IMR-90 (cell line): ENCODE measurements around the gene SCLY. TPM values are rescaled to one million over a fixed set of nuclear protein-coding genes. Genes with fewer than 3 reads are reported as not detected.

Experiments
- ATAC-seq: fragments of 200-7000 bp; cut with Tn5 transposase; 2 replicates; pipeline ENCODE4 v1.9.1; 2020; ENCODE audit warnings: low read depth, mild to moderate bottlenecking, moderate library complexity
- BruUV-seq: library from RNA; stranded (reverse); fragments of 400-500 nt; replicated peaks from 2 replicates; lab custom pipeline; 2021; lab: Mats Ljungman, UMichigan
- CTCF ChIA-PET: fragments of 300-600 bp; formaldehyde crosslinking; extraction: SDS; loops from one replicate; lab custom pipeline; 2021; ENCODE audit warnings: antibody characterized with exemption; lab: Yijun Ruan, JAX
- POLR2A ChIA-PET: fragments of 300-600 bp; sonication (Branson Sonifier 250); formaldehyde crosslinking; loops from one replicate; lab custom pipeline; 2022; ENCODE audit warnings: antibody characterized with exemption; ENCODE audit not compliant: unreplicated experiment; lab: Charles Lee
- DNase-seq: peaks from one replicate; pipeline ENCODE4 v3.0.0; 2013
- H2AFZ ChIP-seq: replicated peaks from 2 replicates; pipeline ENCODE3; 2013; ENCODE audit warnings: low read length, mild to moderate bottlenecking; ENCODE audit not compliant: poor library complexity
- H2AK5ac ChIP-seq: 2 replicates; pipeline ENCODE4 v1.6.1; 2013; ENCODE audit warnings: low read depth, low read length, inconsistent platforms
- H2AK9ac ChIP-seq: replicated peaks from 2 replicates; pipeline ENCODE3; 2013; ENCODE audit warnings: mild to moderate bottlenecking, low read depth, low read length, moderate library complexity; ENCODE audit not compliant: poor library complexity
- H2BK120ac ChIP-seq: 2 replicates; pipeline ENCODE4 v1.6.1; 2013; ENCODE audit warnings: low read depth, low read length, inconsistent platforms
- H2BK15ac ChIP-seq: 3 replicates; pipeline ENCODE4 v1.6.1; 2013; ENCODE audit warnings: low read depth, low read length, inconsistent platforms
- H2BK20ac ChIP-seq: 2 replicates; pipeline ENCODE4 v1.6.1; 2013; ENCODE audit warnings: low read depth, mild to moderate bottlenecking, inconsistent platforms, low read length, moderate library complexity
- H2BK5ac ChIP-seq: 2 replicates; pipeline ENCODE4 v1.6.1; 2013; ENCODE audit warnings: mild to moderate bottlenecking, low read depth, low read length, inconsistent platforms; ENCODE audit not compliant: poor library complexity, severe bottlenecking
- H3K14ac ChIP-seq: replicated peaks from 2 replicates; pipeline ENCODE4 v1.6.1; 2013; ENCODE audit warnings: low read depth, low read length, inconsistent platforms
- H3K18ac ChIP-seq: 2 replicates; pipeline ENCODE4 v1.6.1; 2013; ENCODE audit warnings: low read depth, low read length, control low read depth
- H3K23ac ChIP-seq: 2 replicates; pipeline ENCODE4 v1.6.1; 2013; ENCODE audit warnings: low read depth, low read length, inconsistent platforms
- H3K27ac ChIP-seq: 2 replicates; pipeline ENCODE4 v1.5.1; 2013; ENCODE audit warnings: mild to moderate bottlenecking, control low read depth, low read length; ENCODE audit not compliant: insufficient read depth
- H3K27me3 ChIP-seq: 2 replicates; pipeline ENCODE4 v1.6.1; 2013; ENCODE audit warnings: low read length; ENCODE audit not compliant: control insufficient read depth, insufficient read depth
- H3K36me3 ChIP-seq: 2 replicates; pipeline ENCODE4 v1.6.1; 2013; ENCODE audit warnings: low read length, mixed read lengths; ENCODE audit not compliant: control insufficient read depth, insufficient read depth
- H3K4ac ChIP-seq: 2 replicates; pipeline ENCODE4 v1.6.1; 2013; ENCODE audit warnings: low read depth, low read length, inconsistent platforms
- H3K4me1 ChIP-seq: 2 replicates; pipeline ENCODE4 v1.6.1; 2013; ENCODE audit warnings: low read length, mixed read lengths; ENCODE audit not compliant: control insufficient read depth, insufficient read depth
- H3K4me2 ChIP-seq: 2 replicates; pipeline ENCODE4 v1.6.1; 2013; ENCODE audit warnings: low read depth, mild to moderate bottlenecking, control low read depth, low read length, moderate library complexity
- H3K4me3 ChIP-seq: 2 replicates; pipeline ENCODE4 v1.5.1; 2013; ENCODE audit warnings: low read depth, mild to moderate bottlenecking, control low read depth, low read length, moderate library complexity; ENCODE audit not compliant: insufficient read depth
- H3K56ac ChIP-seq: 2 replicates; pipeline ENCODE4 v1.6.1; 2013; ENCODE audit warnings: low read length, inconsistent platforms; ENCODE audit not compliant: insufficient read depth; ENCODE audit errors: extremely low read depth
- H3K79me1 ChIP-seq, 2 experiments: 2 replicates each; pipeline ENCODE4 v1.6.1; 2013; ENCODE audit warnings: low read length in 2 of 2, inconsistent platforms in 1 of 2, low read depth in 1 of 2
- H3K9ac ChIP-seq: 2 replicates; pipeline ENCODE4 v1.6.1; 2013; ENCODE audit warnings: low read depth, low read length, control low read depth
- H3K9me1 ChIP-seq: 2 replicates; pipeline ENCODE4 v1.6.1; 2013; ENCODE audit warnings: low read length, inconsistent platforms; ENCODE audit not compliant: insufficient read depth
- H3K9me3 ChIP-seq: 2 replicates; pipeline ENCODE4 v1.6.1; 2013; ENCODE audit warnings: low read length; ENCODE audit not compliant: control insufficient read depth, insufficient read depth
- H4K20me1 ChIP-seq: 2 replicates; pipeline ENCODE4 v1.6.1; 2013; ENCODE audit warnings: low read length, inconsistent platforms; ENCODE audit not compliant: insufficient read depth
- H4K5ac ChIP-seq: 2 replicates; pipeline ENCODE4 v1.6.1; 2013; ENCODE audit warnings: mild to moderate bottlenecking, low read depth, low read length, control low read depth
- H4K8ac ChIP-seq, 2 experiments: 2 replicates each; pipeline ENCODE4 v1.6.1; 2013; ENCODE audit warnings: low read depth in 2 of 2, low read length in 2 of 2, control low read depth in 1 of 2, inconsistent platforms in 1 of 2
- H4K91ac ChIP-seq: 2 replicates; pipeline ENCODE4 v1.6.1; 2013; ENCODE audit warnings: low read depth, low read length, inconsistent platforms; ENCODE audit not compliant: insufficient read depth
- BHLHE40 ChIP-seq: fragments of 150-350 bp; IDR thresholded peaks from 2 replicates; pipeline ENCODE4 v1.6.1; 2016; ENCODE audit warnings: mild to moderate bottlenecking, low read depth, low read length
- CEBPB ChIP-seq: IDR thresholded peaks from 2 replicates; pipeline ENCODE4 v1.6.1; 2012; ENCODE audit warnings: low read depth, low read length, improper control_type of control experiment
- CHD1 ChIP-seq: IDR thresholded peaks from 2 replicates; pipeline ENCODE4 v1.6.1; 2012; ENCODE audit warnings: low read depth, low read length, improper control_type of control experiment
- FOS ChIP-seq: fragments of 150-350 bp; IDR thresholded peaks from 2 replicates; pipeline ENCODE4 v1.6.1; 2016; ENCODE audit warnings: low read depth, low read length
- MAFK ChIP-seq: IDR thresholded peaks from 2 replicates; pipeline ENCODE4 v1.6.1; 2012; ENCODE audit warnings: low read depth, low read length, improper control_type of control experiment
- MAZ ChIP-seq: IDR thresholded peaks from 2 replicates; pipeline ENCODE4 v1.6.1; 2012; ENCODE audit warnings: low read depth, mild to moderate bottlenecking, low read length, improper control_type of control experiment, moderate library complexity, borderline replicate concordance
- MXI1 ChIP-seq: IDR thresholded peaks from 2 replicates; pipeline ENCODE4 v1.6.1; 2012; ENCODE audit warnings: low read depth, mild to moderate bottlenecking, low read length, moderate library complexity, borderline replicate concordance
- NFE2L2 ChIP-seq: fragments of 150-350 bp; IDR thresholded peaks from 2 replicates; pipeline ENCODE4 v1.6.1; 2016; ENCODE audit warnings: low read depth, mild to moderate bottlenecking, low read length
- POLR2A ChIP-seq: IDR thresholded peaks from 2 replicates; pipeline ENCODE4 v1.6.1; 2012; ENCODE audit warnings: mild to moderate bottlenecking, low read depth, low read length
- RAD21 ChIP-seq: IDR thresholded peaks from 2 replicates; pipeline ENCODE4 v1.6.1; 2012; ENCODE audit warnings: low read length, improper control_type of control experiment
- RCOR1 ChIP-seq: IDR thresholded peaks from 2 replicates; pipeline ENCODE4 v1.6.1; 2012; ENCODE audit warnings: mild to moderate bottlenecking, low read length, improper control_type of control experiment; ENCODE audit not compliant: insufficient replicate concordance
- RFX5 ChIP-seq: IDR thresholded peaks from 2 replicates; pipeline ENCODE4 v1.8.0; 2012; ENCODE audit warnings: low read depth, mild to moderate bottlenecking, low read length, moderate library complexity
- SMC3 ChIP-seq: fragments of 150-350 bp; IDR thresholded peaks from 2 replicates; pipeline ENCODE4 v1.6.1; 2016; ENCODE audit warnings: low read depth, mild to moderate bottlenecking, antibody characterized with exemption, low read length, moderate library complexity
- WGBS, 2 experiments: methylation state at CpG; one replicate each; pipeline versions ENCODE4 v1.1.5 to v1.1.7; 2013; ENCODE audit warnings: missing lambda C conversion rate in 2 of 2; ENCODE audit not compliant: insufficient read length in 1 of 2; ENCODE audit errors: extremely low coverage in 2 of 2; 5-methylcytosine and 5-hydroxymethylcytosine counted together
- dilution Hi-C: fragments of 300-500 bp; cut with HindIII; formaldehyde crosslinking; loops from one replicate; pipeline ENCODE4 v1.14.3; 2018; ENCODE audit warnings: low sequenced_read_pairs; ENCODE audit not compliant: unreplicated experiment
- in situ Hi-C: fragments of 300-500 bp; cut with MboI; formaldehyde crosslinking; loops from 3 replicates; pipeline ENCODE4 v1.14.3; 2019; ENCODE audit warnings: low sequenced_read_pairs, inconsistent platforms, mixed read lengths
- intact Hi-C: fragments of 100-400 bp; cut with micrococcal nuclease; formaldehyde crosslinking; loops from 2 replicates; pipeline ENCODE4 v1.10.0; 2022
- polyA plus RNA-seq, 3 experiments: library from polyadenylated mRNA; depleted of rRNA; stranded (reverse); fragments of >200 nt; gene quantifications; 2 replicates each; pipeline ENCODE4 v1.2.3, GENCODE V29; 2012; ENCODE audit warnings: low replicate concordance in 1 of 3
- total RNA-seq: library from RNA; depleted of rRNA; stranded (reverse); fragments of >200 nt; gene quantifications from 2 replicates; pipeline ENCODE4 v1.2.3, GENCODE V29; 2012
- TF ChIP-seq, protein P1 (sequence below): fragments of 150-350 bp; IDR thresholded peaks from 2 replicates; pipeline ENCODE4 v1.6.1; 2016; ENCODE audit warnings: low read depth, mild to moderate bottlenecking, low read length, moderate library complexity, borderline replicate concordance
- TF ChIP-seq, protein P2 (sequence below): conservative IDR thresholded peaks from 2 replicates; pipeline ENCODE4 v1.5.1; 2012; ENCODE audit warnings: mild to moderate bottlenecking, low read depth, low read length, improper control_type of control experiment
- TF ChIP-seq, protein P3 (sequence below): fragments of 150-350 bp; IDR thresholded peaks from 2 replicates; pipeline ENCODE4 v1.6.1; 2017; ENCODE audit warnings: mild to moderate bottlenecking, antibody characterized with exemption, low read length, low read depth

The SCLY gene
- total and polyA plus RNA-seq, 2 of the 4 experiments (the other 2 are of a cell fraction) = 8.6 to 10.5 TPM

DNA sequence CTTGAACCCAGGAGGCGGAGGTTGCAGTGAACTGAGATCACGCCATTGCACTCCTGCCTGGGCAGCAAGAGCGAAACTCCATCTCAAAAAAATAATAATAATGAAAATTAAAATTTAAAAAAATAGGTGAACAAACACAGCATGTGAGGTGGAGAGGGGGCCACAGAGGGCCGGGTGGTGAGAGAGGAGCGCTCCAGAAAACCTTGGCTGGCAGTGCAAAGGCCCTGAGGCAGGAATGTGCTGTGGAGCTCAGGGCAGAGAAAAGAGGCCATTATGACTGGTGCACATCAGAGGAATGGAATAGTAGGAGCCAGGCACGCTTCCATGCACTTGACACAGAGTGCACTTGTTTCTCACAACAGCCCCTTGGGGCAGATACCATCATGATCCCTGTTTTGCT, 21.6 kb upstream of the SCLY start:
- ChIA-PET CTCF (no interaction called here), POLR2A (no interaction called here)
- Histone ChIP-seq H4K5ac (no peak overlapping the region), H3K27me3 (no peaks in the 10 kb centered on the region), H3K9me3 (no peaks in the 10 kb centered on the region), H3K4me1 (no peaks in the 10 kb centered on the region), H4K91ac (no peak overlapping the region), H3K9ac (no peak overlapping the region), H4K8ac (no peak overlapping the region), H3K79me1 (peaks cover 0 to 3% of the 10 kb centered on the region in 2 experiments; a peak in 2 of 4 replicates), H3K18ac (no peak overlapping the region), H3K23ac (no peak overlapping the region), H2AK5ac (no peak overlapping the region), H3K56ac (no peak overlapping the region), H3K27ac (no peak overlapping the region), H2AK9ac (no peak overlapping the region), H2BK20ac (no peak overlapping the region), H2BK120ac (no peak overlapping the region), H4K20me1 (no peaks in the 10 kb centered on the region), H2BK15ac (no peak overlapping the region), H3K36me3 (peaks cover 52% of the 10 kb centered on the region), H3K4ac (no peak overlapping the region), H3K4me3 (no peak overlapping the region), H2AFZ (no peak overlapping the region), H3K4me2 (no peak overlapping the region), H3K9me1 (peaks cover 5% of the 10 kb centered on the region), H3K14ac (no peak overlapping the region), H2BK5ac (no peak overlapping the region)
- WGBS, 2 experiments = 93% methylated on average over 3 of the region's 6 CpGs; no CpG with 5 or more reads in 1 of the 2 experiments
- DNase-seq (no peak), ATAC-seq (no peak)
- BruUV-seq = no TSS peak
- TF ChIP-seq SMC3 = no peak
- no peak for TF ChIP-seq RFX5
- TF ChIP-seq BHLHE40 = no peak
- TF ChIP-seq, protein P1, sequence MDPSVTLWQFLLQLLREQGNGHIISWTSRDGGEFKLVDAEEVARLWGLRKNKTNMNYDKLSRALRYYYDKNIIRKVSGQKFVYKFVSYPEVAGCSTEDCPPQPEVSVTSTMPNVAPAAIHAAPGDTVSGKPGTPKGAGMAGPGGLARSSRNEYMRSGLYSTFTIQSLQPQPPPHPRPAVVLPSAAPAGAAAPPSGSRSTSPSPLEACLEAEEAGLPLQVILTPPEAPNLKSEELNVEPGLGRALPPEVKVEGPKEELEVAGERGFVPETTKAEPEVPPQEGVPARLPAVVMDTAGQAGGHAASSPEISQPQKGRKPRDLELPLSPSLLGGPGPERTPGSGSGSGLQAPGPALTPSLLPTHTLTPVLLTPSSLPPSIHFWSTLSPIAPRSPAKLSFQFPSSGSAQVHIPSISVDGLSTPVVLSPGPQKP = no peak
- TF ChIP-seq MAZ = no peak
- TF ChIP-seq NFE2L2 = no peak
- no peak for TF ChIP-seq MAFK
- TF ChIP-seq FOS = no peak
- no peak for TF ChIP-seq CEBPB
- no peak for TF ChIP-seq RCOR1
- TF ChIP-seq, protein P2, sequence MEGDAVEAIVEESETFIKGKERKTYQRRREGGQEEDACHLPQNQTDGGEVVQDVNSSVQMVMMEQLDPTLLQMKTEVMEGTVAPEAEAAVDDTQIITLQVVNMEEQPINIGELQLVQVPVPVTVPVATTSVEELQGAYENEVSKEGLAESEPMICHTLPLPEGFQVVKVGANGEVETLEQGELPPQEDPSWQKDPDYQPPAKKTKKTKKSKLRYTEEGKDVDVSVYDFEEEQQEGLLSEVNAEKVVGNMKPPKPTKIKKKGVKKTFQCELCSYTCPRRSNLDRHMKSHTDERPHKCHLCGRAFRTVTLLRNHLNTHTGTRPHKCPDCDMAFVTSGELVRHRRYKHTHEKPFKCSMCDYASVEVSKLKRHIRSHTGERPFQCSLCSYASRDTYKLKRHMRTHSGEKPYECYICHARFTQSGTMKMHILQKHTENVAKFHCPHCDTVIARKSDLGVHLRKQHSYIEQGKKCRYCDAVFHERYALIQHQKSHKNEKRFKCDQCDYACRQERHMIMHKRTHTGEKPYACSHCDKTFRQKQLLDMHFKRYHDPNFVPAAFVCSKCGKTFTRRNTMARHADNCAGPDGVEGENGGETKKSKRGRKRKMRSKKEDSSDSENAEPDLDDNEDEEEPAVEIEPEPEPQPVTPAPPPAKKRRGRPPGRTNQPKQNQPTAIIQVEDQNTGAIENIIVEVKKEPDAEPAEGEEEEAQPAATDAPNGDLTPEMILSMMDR = no peak
- no peak for TF ChIP-seq CHD1
- TF ChIP-seq, protein P3, sequence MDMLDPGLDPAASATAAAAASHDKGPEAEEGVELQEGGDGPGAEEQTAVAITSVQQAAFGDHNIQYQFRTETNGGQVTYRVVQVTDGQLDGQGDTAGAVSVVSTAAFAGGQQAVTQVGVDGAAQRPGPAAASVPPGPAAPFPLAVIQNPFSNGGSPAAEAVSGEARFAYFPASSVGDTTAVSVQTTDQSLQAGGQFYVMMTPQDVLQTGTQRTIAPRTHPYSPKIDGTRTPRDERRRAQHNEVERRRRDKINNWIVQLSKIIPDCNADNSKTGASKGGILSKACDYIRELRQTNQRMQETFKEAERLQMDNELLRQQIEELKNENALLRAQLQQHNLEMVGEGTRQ = no peak
- no peak for TF ChIP-seq POLR2A
- TF ChIP-seq MXI1 = no peak
- TF ChIP-seq RAD21 = no peak
- in situ Hi-C loops (no loop called here), dilution Hi-C loops (no loop called here), intact Hi-C loops (no loop called here)
